Transverse colon (tissue), 3 donors: ENCODE measurements around the gene CMTM1.

Source experiments
- POLR2A ChIP-seq: fragments of 450-650 bp; IDR thresholded peaks from one replicate; pipeline ENCODE4 v1.6.1; 2016; ENCODE audit warnings: antibody characterized with exemption, mild to moderate bottlenecking, moderate library complexity
- TF ChIP-seq, protein P1 (sequence below), 5 experiments: fragments of 200-600 bp in 3 of 5; fragments of 450-650 bp in 2 of 5; sonication (generic) in 3 of 5; IDR thresholded peaks; 1 replicate in 2 of 5; 2 replicates in 3 of 5; pipeline ENCODE4 v1.5.1; 2016 to 2017; ENCODE audit warnings: antibody characterized with exemption in 5 of 5, inconsistent platforms in 3 of 5, mild to moderate bottlenecking in 2 of 5, moderate library complexity in 1 of 5

DNA sequence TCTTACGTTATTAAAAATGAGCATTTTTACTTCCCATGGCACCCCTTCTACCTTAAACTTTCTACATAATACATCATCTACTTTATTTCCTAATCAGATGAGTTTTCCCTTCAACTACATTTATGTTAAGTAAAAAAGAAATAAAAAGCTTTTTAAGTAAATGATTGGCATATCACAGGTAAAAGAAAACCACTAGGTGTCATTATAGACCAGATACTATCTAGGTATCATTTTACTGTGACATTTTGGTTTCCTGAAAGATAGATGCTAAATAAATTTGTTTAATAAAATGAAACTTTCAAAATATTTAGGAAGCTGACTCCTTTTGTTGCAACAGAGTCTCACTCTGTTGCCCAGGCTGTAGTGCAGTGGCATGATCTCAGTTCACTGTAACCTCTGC, 3.8 kb upstream of the CMTM1 start:
- TF ChIP-seq, protein P1, sequence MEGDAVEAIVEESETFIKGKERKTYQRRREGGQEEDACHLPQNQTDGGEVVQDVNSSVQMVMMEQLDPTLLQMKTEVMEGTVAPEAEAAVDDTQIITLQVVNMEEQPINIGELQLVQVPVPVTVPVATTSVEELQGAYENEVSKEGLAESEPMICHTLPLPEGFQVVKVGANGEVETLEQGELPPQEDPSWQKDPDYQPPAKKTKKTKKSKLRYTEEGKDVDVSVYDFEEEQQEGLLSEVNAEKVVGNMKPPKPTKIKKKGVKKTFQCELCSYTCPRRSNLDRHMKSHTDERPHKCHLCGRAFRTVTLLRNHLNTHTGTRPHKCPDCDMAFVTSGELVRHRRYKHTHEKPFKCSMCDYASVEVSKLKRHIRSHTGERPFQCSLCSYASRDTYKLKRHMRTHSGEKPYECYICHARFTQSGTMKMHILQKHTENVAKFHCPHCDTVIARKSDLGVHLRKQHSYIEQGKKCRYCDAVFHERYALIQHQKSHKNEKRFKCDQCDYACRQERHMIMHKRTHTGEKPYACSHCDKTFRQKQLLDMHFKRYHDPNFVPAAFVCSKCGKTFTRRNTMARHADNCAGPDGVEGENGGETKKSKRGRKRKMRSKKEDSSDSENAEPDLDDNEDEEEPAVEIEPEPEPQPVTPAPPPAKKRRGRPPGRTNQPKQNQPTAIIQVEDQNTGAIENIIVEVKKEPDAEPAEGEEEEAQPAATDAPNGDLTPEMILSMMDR (IDR thresholded peaks at IDR 0.05): no peak
- no peak for TF ChIP-seq POLR2A
